OCI-LY1 (cell line): ENCODE results near the gene CDC25B.

Experiments used
- H2AFZ ChIP-seq: fragments of 200-600 bp; sonication (generic), shearing (Covaris generic); 2 replicates; pipeline ENCODE4 v1.6.0; 2014; ENCODE audit warnings: antibody characterized with exemption, mild to moderate bottlenecking, low read length
- H3F3A ChIP-seq: fragments of 200-600 bp; sonication (generic), shearing (Covaris generic); 2 replicates; pipeline ENCODE4 v1.6.0; 2014; ENCODE audit warnings: mild to moderate bottlenecking, antibody characterized with exemption, low read length, moderate library complexity; ENCODE audit not compliant: insufficient read depth
- H3K27ac ChIP-seq: fragments of 200-600 bp; sonication (generic); 2 replicates; pipeline ENCODE4 v1.5.1; 2014; ENCODE audit warnings: low read length, mixed run types, mild to moderate bottlenecking, low read depth; ENCODE audit not compliant: poor library complexity, severe bottlenecking
- H3K27me3 ChIP-seq: fragments of 200-600 bp; sonication (generic); 2 replicates; pipeline ENCODE4 v1.6.0; 2014; ENCODE audit warnings: antibody characterized with exemption, mild to moderate bottlenecking, low read length, moderate library complexity; ENCODE audit not compliant: insufficient read depth
- H3K36me3 ChIP-seq: fragments of 200-600 bp; sonication (generic); 2 replicates; pipeline ENCODE4 v1.6.1; 2014; ENCODE audit warnings: mild to moderate bottlenecking, antibody characterized with exemption, low read length, moderate library complexity, mixed read lengths; ENCODE audit not compliant: insufficient read depth
- H3K4me1 ChIP-seq: fragments of 200-600 bp; sonication (generic); 2 replicates; pipeline ENCODE4 v1.5.1; 2014; ENCODE audit warnings: mild to moderate bottlenecking, low read length, moderate library complexity; ENCODE audit not compliant: insufficient read depth, severe bottlenecking
- H3K4me2 ChIP-seq: fragments of 200-600 bp; sonication (generic), shearing (Covaris generic); 2 replicates; pipeline ENCODE4 v1.6.1; 2014; ENCODE audit warnings: low read length
- H3K4me3 ChIP-seq: fragments of 200-600 bp; sonication (generic); 2 replicates; pipeline ENCODE4 v1.5.1; 2014; ENCODE audit warnings: low read length, low read depth, mild to moderate bottlenecking, mixed read lengths; ENCODE audit not compliant: poor library complexity, severe bottlenecking
- H3K79me2 ChIP-seq: fragments of 200-600 bp; shearing (Covaris generic); 2 replicates; pipeline ENCODE4 v1.6.1; 2016; ENCODE audit warnings: mixed run types, low read length, mixed read lengths; ENCODE audit not compliant: insufficient read depth
- H3K9ac ChIP-seq: fragments of 200-600 bp; sonication (generic), shearing (Covaris generic); 2 replicates; pipeline ENCODE4 v1.6.1; 2014; ENCODE audit warnings: mild to moderate bottlenecking, low read length, mixed read lengths
- H3K9me2 ChIP-seq: fragments of 200-600 bp; sonication (generic), shearing (Covaris generic); 2 replicates; pipeline ENCODE4 v1.6.1; 2014; ENCODE audit warnings: low read depth, mild to moderate bottlenecking, low read length, mixed read lengths
- H3K9me3 ChIP-seq: fragments of 200-600 bp; shearing (Covaris generic); 2 replicates; pipeline ENCODE4 v1.6.1; 2014; ENCODE audit warnings: low read length, mixed read lengths
- H4K20me1 ChIP-seq: fragments of 200-600 bp; sonication (generic), shearing (Covaris generic); 2 replicates; pipeline ENCODE4 v1.6.0; 2016; ENCODE audit warnings: mild to moderate bottlenecking, low read length; ENCODE audit not compliant: insufficient read depth
- EZH2 ChIP-seq: fragments of 200-600 bp; sonication (generic), shearing (Covaris generic); IDR thresholded peaks from 2 replicates; pipeline ENCODE4 v1.8.0; 2017; ENCODE audit warnings: borderline replicate concordance, mixed run types, mild to moderate bottlenecking, antibody characterized with exemption, low read length, moderate library complexity, mixed read lengths
- TF ChIP-seq, protein P1 (sequence below): fragments of 200-600 bp; sonication (generic), shearing (Covaris generic); IDR thresholded peaks from 2 replicates; pipeline ENCODE4 v1.5.1; 2017; ENCODE audit warnings: mild to moderate bottlenecking, antibody characterized with exemption, low read length, moderate library complexity, mixed read lengths

CDC25B gene

GRCh38 chr20:3785240-3786125 lies 10.6 kb upstream of the CDC25B start:
- Histone ChIP-seq H3K9ac (peak overlapping the region; percentile 79), H3K9me3 (no peaks in the 10 kb centered on the region), H3K79me2 (no peaks in the 10 kb centered on the region), H2AFZ (no peak overlapping the region), H3K36me3 (peaks cover 4% of the 10 kb centered on the region), H3K4me3 (peak overlapping the region; percentile 73), H3K4me2 (peak overlapping the region; percentile 96), H3K4me1 (peaks cover 51% of the 10 kb centered on the region), H4K20me1 (no peaks in the 10 kb centered on the region), H3K9me2 (no peaks in the 10 kb centered on the region), H3K27me3 (no peaks in the 10 kb centered on the region), H3F3A (no peaks in the 10 kb centered on the region), H3K27ac (no peak overlapping the region)
- TF ChIP-seq, protein P1, sequence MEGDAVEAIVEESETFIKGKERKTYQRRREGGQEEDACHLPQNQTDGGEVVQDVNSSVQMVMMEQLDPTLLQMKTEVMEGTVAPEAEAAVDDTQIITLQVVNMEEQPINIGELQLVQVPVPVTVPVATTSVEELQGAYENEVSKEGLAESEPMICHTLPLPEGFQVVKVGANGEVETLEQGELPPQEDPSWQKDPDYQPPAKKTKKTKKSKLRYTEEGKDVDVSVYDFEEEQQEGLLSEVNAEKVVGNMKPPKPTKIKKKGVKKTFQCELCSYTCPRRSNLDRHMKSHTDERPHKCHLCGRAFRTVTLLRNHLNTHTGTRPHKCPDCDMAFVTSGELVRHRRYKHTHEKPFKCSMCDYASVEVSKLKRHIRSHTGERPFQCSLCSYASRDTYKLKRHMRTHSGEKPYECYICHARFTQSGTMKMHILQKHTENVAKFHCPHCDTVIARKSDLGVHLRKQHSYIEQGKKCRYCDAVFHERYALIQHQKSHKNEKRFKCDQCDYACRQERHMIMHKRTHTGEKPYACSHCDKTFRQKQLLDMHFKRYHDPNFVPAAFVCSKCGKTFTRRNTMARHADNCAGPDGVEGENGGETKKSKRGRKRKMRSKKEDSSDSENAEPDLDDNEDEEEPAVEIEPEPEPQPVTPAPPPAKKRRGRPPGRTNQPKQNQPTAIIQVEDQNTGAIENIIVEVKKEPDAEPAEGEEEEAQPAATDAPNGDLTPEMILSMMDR: no peak
- no peak for TF ChIP-seq EZH2

- Histone ChIP-seq H3K9me3 (no peaks in the 10 kb centered on the region), H3K79me2 (no peaks in the 10 kb centered on the region), H3K27ac (no peak overlapping the region), H3K4me1 (peaks cover 45% of the 10 kb centered on the region), H3K4me3 (peak overlapping the region; percentile 73), H3K4me2 (peak overlapping the region; percentile 96), H4K20me1 (no peaks in the 10 kb centered on the region), H3K9ac (peak overlapping the region; percentile 79), H3K36me3 (peaks cover 4% of the 10 kb centered on the region), H3K27me3 (no peaks in the 10 kb centered on the region), H3F3A (no peaks in the 10 kb centered on the region), H2AFZ (no peak overlapping the region), H3K9me2 (no peaks in the 10 kb centered on the region)
- TF ChIP-seq, protein P1: no peak
- no peak for TF ChIP-seq EZH2
Observed at GRCh38 chr20:3786126-3786484, 10.0 kb upstream of the CDC25B start.

- peak within 1 kb of the TSS; percentile 73 for H3K4me3 ChIP-seq
Observed at GRCh38 chr20:3786665-3787323, 9.3 kb upstream of the CDC25B start, which contains the start of gene CENPB. TSS of gene CENPB (minus strand) at chr20:3786740. CDS start at chr20:3786483, 257 bp downstream.

More at GRCh38 chr20:3786665-3787323, 9.3 kb upstream of the CDC25B start, which contains the start of gene CENPB:
- Histone ChIP-seq H3K36me3 (peaks cover 4% of the 10 kb centered on the region), H3F3A (no peaks in the 10 kb centered on the region), H3K27ac (no peak within 1 kb of the TSS), H3K4me2 (peak within 1 kb of the TSS; percentile 96), H3K4me1 (peaks cover 40% of the 10 kb centered on the region), H4K20me1 (no peaks in the 10 kb centered on the region), H2AFZ (peak within 1 kb of the TSS; percentile 97), H3K9me3 (no peaks in the 10 kb centered on the region), H3K9me2 (no peaks in the 10 kb centered on the region), H3K27me3 (no peaks in the 10 kb centered on the region), H3K9ac (peak within 1 kb of the TSS; percentile 79), H3K79me2 (no peaks in the 10 kb centered on the region)
- TF ChIP-seq EZH2: no peak
- TF ChIP-seq, protein P1: peak; percentile 64
